ENCODE data around the gene CEP97. TPM values are rescaled to one million over a fixed set of nuclear protein-coding genes. Genes with fewer than 3 reads are reported as not detected.

The CEP97 gene
- total and polyA plus RNA-seq, 9 of the 15 experiments (the other 6 are each of a cell fraction or from before 2014, with no cell fraction given) = 2.0 to 10.1 (median 4.3) TPM

- TF ChIP-seq SIN3B (IDR thresholded peaks at IDR 0.05; ENCODE audit: low read depth) (peak; percentile 72), NEUROD1 (IDR thresholded peaks at IDR 0.05; ENCODE audit: borderline replicate concordance, low read depth, low read length, partially characterized antibody) (peak; percentile 43), ZFX (CRISPR knock-in tag; IDR thresholded peaks at IDR 0.05) (peak; percentile 75), BHLHE40 (IDR thresholded peaks at IDR 0.05; ENCODE audit: low read length) (peak; percentile 94), NUFIP1 (IDR thresholded peaks at IDR 0.05; ENCODE audit: partially characterized antibody) (no peak)
- TF ChIP-seq, protein P1, sequence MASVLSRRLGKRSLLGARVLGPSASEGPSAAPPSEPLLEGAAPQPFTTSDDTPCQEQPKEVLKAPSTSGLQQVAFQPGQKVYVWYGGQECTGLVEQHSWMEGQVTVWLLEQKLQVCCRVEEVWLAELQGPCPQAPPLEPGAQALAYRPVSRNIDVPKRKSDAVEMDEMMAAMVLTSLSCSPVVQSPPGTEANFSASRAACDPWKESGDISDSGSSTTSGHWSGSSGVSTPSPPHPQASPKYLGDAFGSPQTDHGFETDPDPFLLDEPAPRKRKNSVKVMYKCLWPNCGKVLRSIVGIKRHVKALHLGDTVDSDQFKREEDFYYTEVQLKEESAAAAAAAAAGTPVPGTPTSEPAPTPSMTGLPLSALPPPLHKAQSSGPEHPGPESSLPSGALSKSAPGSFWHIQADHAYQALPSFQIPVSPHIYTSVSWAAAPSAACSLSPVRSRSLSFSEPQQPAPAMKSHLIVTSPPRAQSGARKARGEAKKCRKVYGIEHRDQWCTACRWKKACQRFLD (CRISPR knock-in tag; IDR thresholded peaks at IDR 0.05) = peak; percentile 22; the same call in 1 of the 2 replicates
- TF ChIP-seq, protein P2, sequence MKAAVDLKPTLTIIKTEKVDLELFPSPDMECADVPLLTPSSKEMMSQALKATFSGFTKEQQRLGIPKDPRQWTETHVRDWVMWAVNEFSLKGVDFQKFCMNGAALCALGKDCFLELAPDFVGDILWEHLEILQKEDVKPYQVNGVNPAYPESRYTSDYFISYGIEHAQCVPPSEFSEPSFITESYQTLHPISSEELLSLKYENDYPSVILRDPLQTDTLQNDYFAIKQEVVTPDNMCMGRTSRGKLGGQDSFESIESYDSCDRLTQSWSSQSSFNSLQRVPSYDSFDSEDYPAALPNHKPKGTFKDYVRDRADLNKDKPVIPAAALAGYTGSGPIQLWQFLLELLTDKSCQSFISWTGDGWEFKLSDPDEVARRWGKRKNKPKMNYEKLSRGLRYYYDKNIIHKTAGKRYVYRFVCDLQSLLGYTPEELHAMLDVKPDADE (conservative IDR thresholded peaks at IDR 0.05; ENCODE audit: control insufficient read depth, low read depth, low read length) = peak; percentile 55; the same call in 1 of the 2 replicates
- TF ChIP-seq, protein P3, sequence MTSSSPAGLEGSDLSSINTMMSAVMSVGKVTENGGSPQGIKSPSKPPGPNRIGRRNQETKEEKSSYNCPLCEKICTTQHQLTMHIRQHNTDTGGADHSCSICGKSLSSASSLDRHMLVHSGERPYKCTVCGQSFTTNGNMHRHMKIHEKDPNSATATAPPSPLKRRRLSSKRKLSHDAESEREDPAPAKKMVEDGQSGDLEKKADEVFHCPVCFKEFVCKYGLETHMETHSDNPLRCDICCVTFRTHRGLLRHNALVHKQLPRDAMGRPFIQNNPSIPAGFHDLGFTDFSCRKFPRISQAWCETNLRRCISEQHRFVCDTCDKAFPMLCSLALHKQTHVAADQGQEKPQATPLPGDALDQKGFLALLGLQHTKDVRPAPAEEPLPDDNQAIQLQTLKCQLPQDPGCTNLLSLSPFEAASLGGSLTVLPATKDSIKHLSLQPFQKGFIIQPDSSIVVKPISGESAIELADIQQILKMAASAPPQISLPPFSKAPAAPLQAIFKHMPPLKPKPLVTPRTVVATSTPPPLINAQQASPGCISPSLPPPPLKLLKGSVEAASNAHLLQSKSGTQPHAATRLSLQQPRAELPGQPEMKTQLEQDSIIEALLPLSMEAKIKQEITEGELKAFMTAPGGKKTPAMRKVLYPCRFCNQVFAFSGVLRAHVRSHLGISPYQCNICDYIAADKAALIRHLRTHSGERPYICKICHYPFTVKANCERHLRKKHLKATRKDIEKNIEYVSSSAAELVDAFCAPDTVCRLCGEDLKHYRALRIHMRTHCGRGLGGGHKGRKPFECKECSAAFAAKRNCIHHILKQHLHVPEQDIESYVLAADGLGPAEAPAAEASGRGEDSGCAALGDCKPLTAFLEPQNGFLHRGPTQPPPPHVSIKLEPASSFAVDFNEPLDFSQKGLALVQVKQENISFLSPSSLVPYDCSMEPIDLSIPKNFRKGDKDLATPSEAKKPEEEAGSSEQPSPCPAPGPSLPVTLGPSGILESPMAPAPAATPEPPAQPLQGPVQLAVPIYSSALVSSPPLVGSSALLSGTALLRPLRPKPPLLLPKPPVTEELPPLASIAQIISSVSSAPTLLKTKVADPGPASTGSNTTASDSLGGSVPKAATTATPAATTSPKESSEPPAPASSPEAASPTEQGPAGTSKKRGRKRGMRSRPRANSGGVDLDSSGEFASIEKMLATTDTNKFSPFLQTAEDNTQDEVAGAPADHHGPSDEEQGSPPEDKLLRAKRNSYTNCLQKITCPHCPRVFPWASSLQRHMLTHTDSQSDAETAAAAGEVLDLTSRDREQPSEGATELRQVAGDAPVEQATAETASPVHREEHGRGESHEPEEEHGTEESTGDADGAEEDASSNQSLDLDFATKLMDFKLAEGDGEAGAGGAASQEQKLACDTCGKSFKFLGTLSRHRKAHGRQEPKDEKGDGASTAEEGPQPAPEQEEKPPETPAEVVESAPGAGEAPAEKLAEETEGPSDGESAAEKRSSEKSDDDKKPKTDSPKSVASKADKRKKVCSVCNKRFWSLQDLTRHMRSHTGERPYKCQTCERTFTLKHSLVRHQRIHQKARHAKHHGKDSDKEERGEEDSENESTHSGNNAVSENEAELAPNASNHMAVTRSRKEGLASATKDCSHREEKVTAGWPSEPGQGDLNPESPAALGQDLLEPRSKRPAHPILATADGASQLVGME (CRISPR knock-in tag; IDR thresholded peaks at IDR 0.05) = peak; percentile 55; the same call in 1 of the 2 replicates
- TF ChIP-seq, protein P4, sequence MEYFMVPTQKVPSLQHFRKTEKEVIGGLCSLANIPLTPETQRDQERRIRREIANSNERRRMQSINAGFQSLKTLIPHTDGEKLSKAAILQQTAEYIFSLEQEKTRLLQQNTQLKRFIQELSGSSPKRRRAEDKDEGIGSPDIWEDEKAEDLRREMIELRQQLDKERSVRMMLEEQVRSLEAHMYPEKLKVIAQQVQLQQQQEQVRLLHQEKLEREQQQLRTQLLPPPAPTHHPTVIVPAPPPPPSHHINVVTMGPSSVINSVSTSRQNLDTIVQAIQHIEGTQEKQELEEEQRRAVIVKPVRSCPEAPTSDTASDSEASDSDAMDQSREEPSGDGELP (CRISPR knock-in tag; IDR thresholded peaks at IDR 0.05; ENCODE audit: borderline replicate concordance) = peak; percentile 61; the same call in 1 of the 2 replicates
These were observed 48.1 kb upstream of the CEP97 start (continued) for GRCh38 chr3:101676216-101676764.

Data from K562 (cell line).